ENCODE data around the gene PSAP. TPM values are rescaled to one million over a fixed set of nuclear protein-coding genes. Genes with fewer than 3 reads are reported as not detected.

The PSAP gene
- polyA plus RNA-seq, 3 donors = 3,391 to 8,673 (median 7,346) TPM

GRCh38 chr10:71829171-71829570, 21.9 kb downstream of the PSAP start:
- peak overlapping the region; percentile 79 to 97 (median 95) for H3K27ac Mint-ChIP-seq
- Histone ChIP-seq H3K4me1 (ENCODE audit: control insufficient read depth in 1 of 2, insufficient read depth in 2 of 2, low read length in 2 of 2) (peaks cover 81 to 95% of the 10 kb centered on the region in 2 donors), H2AFZ (ENCODE audit: insufficient read depth, low read depth, low read length, poor library complexity, severe bottlenecking) (no peak overlapping the region), H3K27ac (ENCODE audit: low read depth in 1 of 2, low read length in 2 of 2) (peak overlapping the region; percentile 86 to 87), H4K20me1 (ENCODE audit: insufficient read depth, low read length) (peaks cover 100% of the 10 kb centered on the region), H3K79me2 (ENCODE audit: insufficient read depth, low read length) (peaks cover 93% of the 10 kb centered on the region), H3K4me2 (replicated peaks; ENCODE audit: extremely low read depth, low read length, poor library complexity, severe bottlenecking) (peak overlapping the region; percentile 51), H3K9ac (ENCODE audit: insufficient read depth, low read length, poor library complexity, severe bottlenecking) (peak overlapping the region; percentile 15), H3K4me3 (replicated peaks in 1 of 3; ENCODE audit: low read depth in 2 of 3, low read length in 3 of 3) (peak overlapping the region in 1 of 3 experiments; percentile 64), H3K27me3 (ENCODE audit: control insufficient read depth in 2 of 2, insufficient read depth in 2 of 2, low read length in 2 of 2) (no peaks in the 10 kb centered on the region), H3K9me3 (replicated peaks in 1 of 2; ENCODE audit: control insufficient read depth in 1 of 2, insufficient read depth in 1 of 2, low read length in 2 of 2) (peaks cover 0 to 6% of the 10 kb centered on the region in 2 donors), H3K36me3 (replicated peaks in 1 of 2; ENCODE audit: control insufficient read depth in 1 of 2, insufficient read depth in 2 of 2, low read length in 2 of 2) (peaks cover 92 to 98% of the 10 kb centered on the region in 2 donors)
- peaks cover 92 to 99% of the 10 kb centered on the region in 2 donors for H3K36me3 Mint-ChIP-seq
- peak; percentile 96 to 100 (median 99) for DNase-seq
- TF ChIP-seq CTCF (IDR thresholded peaks at IDR 0.05) = no peak
- intact Hi-C loops (cut with micrococcal nuclease) = no loop called here
- peaks cover 5 to 22% (median 11%) of the 10 kb centered on the region in 7 donors for H3K9me3 Mint-ChIP-seq
- no peaks in the 10 kb centered on the region for H3K27me3 Mint-ChIP-seq (ENCODE audit: low read depth in 3 of 3)
- WGBS (ENCODE audit: insufficient coverage) = no CpG with 5 or more reads among the region's 5 CpGs
- peak overlapping the region; percentile 27 to 35 for H3K4me3 Mint-ChIP-seq
- H3K4me1 Mint-ChIP-seq = peaks cover 77% of the 10 kb centered on the region

- 100% methylated on average over 3 of the region's 7 CpGs for WGBS (ENCODE audit: insufficient coverage)
- Histone ChIP-seq H3K27ac (ENCODE audit: low read depth in 1 of 2, low read length in 2 of 2) (peak overlapping the region; percentile 86 to 87), H3K9me3 (replicated peaks in 1 of 2; ENCODE audit: control insufficient read depth in 1 of 2, insufficient read depth in 1 of 2, low read length in 2 of 2) (peaks cover 0 to 6% of the 10 kb centered on the region in 2 donors), H3K79me2 (ENCODE audit: insufficient read depth, low read length) (peaks cover 93% of the 10 kb centered on the region), H4K20me1 (ENCODE audit: insufficient read depth, low read length) (peaks cover 100% of the 10 kb centered on the region), H3K36me3 (replicated peaks in 1 of 2; ENCODE audit: control insufficient read depth in 1 of 2, insufficient read depth in 2 of 2, low read length in 2 of 2) (peaks cover 92 to 98% of the 10 kb centered on the region in 2 donors), H3K27me3 (ENCODE audit: control insufficient read depth in 2 of 2, insufficient read depth in 2 of 2, low read length in 2 of 2) (no peaks in the 10 kb centered on the region), H3K4me3 (replicated peaks in 1 of 3; ENCODE audit: low read depth in 2 of 3, low read length in 3 of 3) (peak overlapping the region in 2 of 3 experiments; percentile 2 to 64), H3K9ac (ENCODE audit: insufficient read depth, low read length, poor library complexity, severe bottlenecking) (peak overlapping the region; percentile 15), H3K4me1 (ENCODE audit: control insufficient read depth in 1 of 2, insufficient read depth in 2 of 2, low read length in 2 of 2) (peaks cover 81 to 95% of the 10 kb centered on the region in 2 donors), H2AFZ (ENCODE audit: insufficient read depth, low read depth, low read length, poor library complexity, severe bottlenecking) (no peak overlapping the region), H3K4me2 (replicated peaks; ENCODE audit: extremely low read depth, low read length, poor library complexity, severe bottlenecking) (peak overlapping the region; percentile 51)
- peak overlapping the region; percentile 79 to 97 (median 95) for H3K27ac Mint-ChIP-seq
- TF ChIP-seq CTCF (IDR thresholded peaks at IDR 0.05) = no peak
- H3K9me3 Mint-ChIP-seq = peaks cover 5 to 22% (median 11%) of the 10 kb centered on the region in 7 donors
- H3K36me3 Mint-ChIP-seq = peaks cover 91 to 99% of the 10 kb centered on the region in 2 donors
- peak overlapping the region; percentile 27 to 35 for H3K4me3 Mint-ChIP-seq
- no peak for DNase-seq
- intact Hi-C loops (cut with micrococcal nuclease) = no loop called here
- H3K27me3 Mint-ChIP-seq (ENCODE audit: low read depth in 3 of 3) = no peaks in the 10 kb centered on the region
- H3K4me1 Mint-ChIP-seq = peaks cover 76% of the 10 kb centered on the region
These were observed 22.3 kb downstream of the PSAP start for GRCh38 chr10:71828702-71829101.
